SK-N-MC (cell line): ENCODE data around the gene SPINK14.

Experiments
- DNase-seq: peaks from one replicate; pipeline ENCODE4 v3.0.0-alpha.2; 2011; ENCODE audit warnings: low read depth, low spot score
- H3K27ac ChIP-seq: fragments of 200-600 bp; sonication (generic); 2 replicates; pipeline ENCODE4 v1.5.1; 2016; ENCODE audit warnings: mixed run types
- H3K36me3 ChIP-seq: fragments of 200-600 bp; sonication (generic); 2 replicates; pipeline ENCODE4 v1.6.1; 2017; ENCODE audit warnings: antibody characterized with exemption, low read length, mixed read lengths; ENCODE audit not compliant: insufficient read depth
- H3K4me3 ChIP-seq: fragments of 200-600 bp; sonication (generic); 2 replicates; pipeline ENCODE4 v1.5.1; 2016
- H3K9ac ChIP-seq: fragments of 200-600 bp; sonication (generic); 2 replicates; pipeline ENCODE4 v1.8.0; 2017; ENCODE audit warnings: mixed run types, mixed read lengths; ENCODE audit not compliant: insufficient read length
- H3K9me3 ChIP-seq: fragments of 200-600 bp; sonication (generic); 2 replicates; pipeline ENCODE4 v1.6.1; 2017; ENCODE audit warnings: low read depth, mild to moderate bottlenecking, antibody characterized with exemption, low read length, moderate library complexity, mixed read lengths
- EZH2 ChIP-seq: fragments of 200-600 bp; sonication (generic); IDR thresholded peaks from one replicate; pipeline ENCODE4 v1.6.1; 2017; ENCODE audit warnings: antibody characterized with exemption
- FOXP2 ChIP-seq: optimal IDR thresholded peaks from 2 replicates; pipeline ENCODE3; 2011; ENCODE audit warnings: mild to moderate bottlenecking, moderate library complexity; ENCODE audit not compliant: insufficient read depth; ENCODE audit errors: extremely low read length, control extremely low read depth
- POLR2AphosphoS5 ChIP-seq: IDR thresholded peaks from 2 replicates; pipeline ENCODE4 v1.6.1; 2012; ENCODE audit warnings: mild to moderate bottlenecking, low read depth, low read length, borderline replicate concordance

The SPINK14 gene, protein sequence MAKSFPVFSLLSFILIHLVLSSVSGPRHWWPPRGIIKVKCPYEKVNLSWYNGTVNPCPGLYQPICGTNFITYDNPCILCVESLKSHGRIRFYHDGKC

DNA sequence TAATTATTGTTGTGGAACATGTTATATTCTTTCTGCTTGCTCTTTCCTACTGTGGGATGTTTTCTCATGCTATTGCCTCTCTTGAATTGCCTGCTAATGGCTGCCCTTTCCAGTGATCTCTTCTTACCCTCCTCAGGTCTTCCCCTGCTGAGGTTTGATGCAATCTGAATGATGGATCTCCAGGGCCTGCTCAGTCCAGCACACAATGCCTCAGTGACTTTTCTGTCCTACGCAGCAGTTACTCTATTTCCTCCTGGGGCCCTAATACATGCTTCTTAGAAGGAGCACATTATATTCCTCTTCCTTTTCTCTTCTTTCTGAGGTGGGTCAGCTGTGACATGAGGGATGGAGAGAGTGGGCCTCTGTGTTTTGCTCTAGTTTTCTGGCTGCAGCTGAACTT lies at the start of gene SPINK14:
SPINK14 (plus strand) TSS at position 301 of the 400 bp plus-strand sequence. CDS start 1,187 bp downstream, outside the sequence.
- no peak within 1 kb of the TSS for H3K27ac ChIP-seq

DNA sequence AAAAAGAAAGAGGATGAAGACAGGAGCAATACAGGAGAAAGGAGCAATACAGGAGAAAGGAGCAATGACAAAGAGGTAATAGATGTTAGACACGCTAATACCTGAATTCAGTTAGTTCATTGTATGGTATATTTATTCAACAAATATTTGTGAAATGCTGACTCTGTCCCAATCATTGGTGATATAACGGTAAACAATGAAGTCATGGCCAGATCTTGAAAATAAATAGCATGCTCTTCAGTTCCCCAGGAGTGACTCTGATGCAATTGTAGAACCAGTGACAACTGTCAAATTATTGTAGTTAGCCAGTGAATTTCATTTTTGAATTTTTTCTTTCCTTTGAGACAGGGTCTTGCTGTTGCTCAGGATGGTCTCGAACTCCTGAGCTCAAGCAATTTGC lies 48.0 kb upstream of the SPINK14 start:
- Histone ChIP-seq H3K36me3 (no peaks in the 10 kb centered on the region), H3K4me3 (no peak overlapping the region), H3K9ac (no peak overlapping the region), H3K9me3 (no peaks in the 10 kb centered on the region), H3K27ac (no peak overlapping the region)
- TF ChIP-seq FOXP2 (no peak), EZH2 (no peak), POLR2AphosphoS5 (no peak)
- DNase-seq = no peak

More for the DNA sequence above, at the start of gene SPINK14:
- Histone ChIP-seq H3K9ac (no peak within 1 kb of the TSS), H3K4me3 (no peak within 1 kb of the TSS), H3K36me3 (no peaks in the 10 kb centered on the region), H3K9me3 (no peaks in the 10 kb centered on the region)
- TF ChIP-seq EZH2 (no peak), POLR2AphosphoS5 (no peak), FOXP2 (no peak)
- no peak for DNase-seq

DNA sequence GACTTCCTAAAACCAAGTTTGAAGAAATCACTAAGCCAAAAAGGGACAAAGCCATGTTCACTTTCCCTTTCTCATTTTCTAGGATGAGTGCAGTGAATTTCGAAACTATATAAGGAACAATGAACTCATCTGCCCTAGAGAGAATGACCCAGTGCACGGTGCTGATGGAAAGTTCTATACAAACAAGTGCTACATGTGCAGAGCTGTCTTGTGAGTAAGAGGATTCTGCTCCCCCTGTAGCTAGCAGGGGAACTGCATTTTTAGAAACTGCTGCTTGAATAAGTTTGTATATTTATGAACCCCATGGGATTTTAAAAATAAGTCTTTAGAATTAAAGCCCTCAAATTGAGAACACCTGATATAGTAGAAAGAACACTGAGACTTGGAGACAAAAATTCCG lies 42.7 kb upstream of the SPINK14 start:
- no peak for TF ChIP-seq FOXP2
- no peak for TF ChIP-seq EZH2
- no peak for TF ChIP-seq POLR2AphosphoS5
- H3K36me3 ChIP-seq = no peaks in the 10 kb centered on the region
- no peak for DNase-seq
- H3K4me3 ChIP-seq = no peak overlapping the region
- no peak overlapping the region for H3K9ac ChIP-seq
- H3K9me3 ChIP-seq = no peaks in the 10 kb centered on the region
- no peak overlapping the region for H3K27ac ChIP-seq

DNA sequence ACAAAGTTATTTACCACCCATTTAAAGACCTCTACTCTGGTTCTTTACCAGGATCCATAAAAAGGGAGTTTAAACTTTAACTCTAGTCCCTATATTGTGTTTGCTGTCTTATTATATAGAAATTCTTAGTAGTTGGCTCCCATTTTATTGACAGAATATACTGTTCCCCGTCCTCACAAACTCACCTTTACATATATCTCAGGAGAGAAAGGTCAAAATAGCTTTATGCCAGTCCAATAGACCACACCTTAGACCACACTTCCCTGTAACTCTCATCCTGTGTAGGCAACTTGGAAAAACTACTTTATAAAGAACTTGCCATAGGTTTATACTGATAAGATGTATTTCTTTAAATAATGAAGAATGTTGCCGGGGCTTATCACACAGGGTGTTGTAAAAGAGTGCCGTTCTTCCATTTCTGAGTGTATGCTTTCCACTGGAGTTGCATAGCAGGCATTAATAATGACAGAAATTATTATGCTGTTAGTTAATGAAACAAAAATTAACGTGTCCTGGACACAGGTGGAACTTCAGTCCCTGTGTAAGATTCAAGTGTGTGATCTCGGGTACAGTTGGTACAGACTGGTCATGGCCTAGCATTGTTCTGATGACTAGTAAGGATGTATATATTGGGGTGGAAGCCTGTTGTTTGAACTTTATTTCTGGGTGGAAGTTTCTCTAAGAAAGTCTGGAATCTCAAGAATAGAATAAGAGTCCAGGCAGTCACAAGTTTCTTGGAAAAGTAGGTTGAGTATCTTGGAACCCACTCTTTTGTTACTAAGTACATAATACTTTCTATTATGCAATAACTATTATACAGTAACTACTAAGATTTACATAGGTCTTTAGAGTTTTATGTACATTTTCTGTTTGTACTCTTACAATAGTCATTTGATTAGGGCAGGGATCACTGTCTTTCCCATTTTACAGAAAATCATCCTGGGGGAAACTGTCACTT lies 33.0 kb upstream of the SPINK14 start:
- Histone ChIP-seq H3K9me3 (no peaks in the 10 kb centered on the region), H3K27ac (no peak overlapping the region), H3K9ac (no peak overlapping the region), H3K4me3 (no peak overlapping the region), H3K36me3 (no peaks in the 10 kb centered on the region)
- no peak for TF ChIP-seq EZH2
- TF ChIP-seq POLR2AphosphoS5 = no peak
- no peak for TF ChIP-seq FOXP2
- DNase-seq = no peak

DNA sequence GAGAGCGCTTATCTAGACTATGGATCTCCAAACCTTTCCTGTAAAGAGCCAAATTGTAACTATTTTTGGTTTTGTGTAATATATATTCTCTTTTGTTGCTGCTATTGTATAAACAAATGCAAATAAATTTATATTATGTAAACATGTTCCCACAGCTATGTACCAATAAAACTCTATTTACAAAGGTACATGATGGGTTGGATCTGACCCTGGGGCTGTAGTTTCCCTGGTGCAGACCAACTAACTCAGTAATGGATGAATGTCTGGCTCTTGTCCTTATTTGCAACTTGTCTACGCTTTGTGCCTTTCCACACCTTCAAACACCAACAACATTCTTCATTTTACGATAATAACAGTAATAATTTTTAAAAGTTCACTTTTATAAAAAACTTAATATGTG lies 27.5 kb upstream of the SPINK14 start:
- H3K4me3 ChIP-seq = no peak overlapping the region
- H3K9ac ChIP-seq = no peak overlapping the region
- DNase-seq = no peak
- no peak for TF ChIP-seq POLR2AphosphoS5
- no peak for TF ChIP-seq EZH2
- no peak for TF ChIP-seq FOXP2
- H3K9me3 ChIP-seq = no peaks in the 10 kb centered on the region
- H3K36me3 ChIP-seq = no peaks in the 10 kb centered on the region
- H3K27ac ChIP-seq = no peak overlapping the region

DNA sequence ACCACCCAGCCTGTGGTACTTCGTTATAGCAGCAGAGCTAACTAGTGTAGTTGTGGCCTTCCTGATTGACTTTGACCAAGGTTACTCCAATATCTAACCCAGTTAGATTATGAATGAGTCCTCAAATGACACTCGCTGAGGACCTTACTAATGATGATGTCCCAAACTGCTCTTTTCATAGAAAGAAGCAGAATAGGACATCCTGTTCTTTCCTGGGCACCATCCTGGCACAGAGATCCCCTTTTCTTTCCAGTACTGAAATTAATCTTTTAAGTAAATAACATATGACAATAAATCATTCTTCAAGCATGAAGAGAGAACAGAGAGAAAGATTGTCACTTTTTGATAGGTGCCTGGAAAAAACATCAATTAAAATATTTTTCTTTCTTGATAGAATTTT lies 26.7 kb upstream of the SPINK14 start:
- no peak for TF ChIP-seq FOXP2
- TF ChIP-seq POLR2AphosphoS5 = no peak
- no peak for TF ChIP-seq EZH2
- no peak overlapping the region for H3K27ac ChIP-seq

DNA sequence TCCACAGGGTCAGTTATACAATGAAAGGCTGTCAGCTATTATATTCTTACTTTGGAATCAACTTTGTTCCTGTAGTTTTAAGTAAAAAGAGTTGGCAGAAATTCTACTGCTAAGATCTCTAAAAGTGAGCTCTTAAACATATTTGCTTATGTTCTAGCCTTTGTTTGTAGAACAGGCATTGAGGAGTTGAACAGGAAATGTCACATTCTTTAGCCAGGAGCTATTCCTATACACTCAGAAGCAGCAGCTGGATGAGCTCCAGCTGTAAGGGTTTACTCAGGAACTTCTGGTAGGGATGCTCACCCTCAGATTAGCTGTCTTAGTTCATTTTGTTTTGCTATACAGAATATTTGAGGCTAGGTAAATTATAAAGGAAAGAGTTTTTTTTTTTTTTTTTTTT lies 22.4 kb upstream of the SPINK14 start:
- Histone ChIP-seq H3K4me3 (no peak overlapping the region), H3K27ac (no peak overlapping the region), H3K9ac (no peak overlapping the region), H3K9me3 (no peaks in the 10 kb centered on the region), H3K36me3 (no peaks in the 10 kb centered on the region)
- TF ChIP-seq EZH2 (no peak), POLR2AphosphoS5 (no peak), FOXP2 (no peak)
- no peak for DNase-seq

More for the DNA sequence above, 26.7 kb upstream of the SPINK14 start:
- Histone ChIP-seq H3K9me3 (no peaks in the 10 kb centered on the region), H3K4me3 (no peak overlapping the region), H3K36me3 (no peaks in the 10 kb centered on the region), H3K9ac (no peak overlapping the region)
- no peak for DNase-seq

DNA sequence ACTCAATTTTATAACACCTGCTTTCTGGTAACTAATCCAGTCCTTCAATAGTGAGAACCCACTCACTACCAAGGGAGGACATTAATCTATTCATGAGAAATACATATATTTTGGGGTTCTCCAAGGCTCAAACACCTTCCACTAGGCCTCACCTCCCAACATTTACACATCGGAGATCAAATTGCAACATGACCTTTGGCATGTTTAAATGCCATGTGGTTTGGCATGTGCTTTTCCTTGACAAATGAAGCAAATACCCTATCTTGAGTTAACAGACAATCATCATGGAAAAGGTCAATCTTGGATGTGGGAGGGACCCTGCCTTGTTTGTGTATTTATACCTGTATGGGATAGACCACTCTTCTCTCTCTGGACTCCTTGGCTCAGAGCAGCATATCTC lies 21.9 kb upstream of the SPINK14 start:
- Histone ChIP-seq H3K36me3 (no peaks in the 10 kb centered on the region), H3K9ac (no peak overlapping the region), H3K27ac (no peak overlapping the region)

DNA sequence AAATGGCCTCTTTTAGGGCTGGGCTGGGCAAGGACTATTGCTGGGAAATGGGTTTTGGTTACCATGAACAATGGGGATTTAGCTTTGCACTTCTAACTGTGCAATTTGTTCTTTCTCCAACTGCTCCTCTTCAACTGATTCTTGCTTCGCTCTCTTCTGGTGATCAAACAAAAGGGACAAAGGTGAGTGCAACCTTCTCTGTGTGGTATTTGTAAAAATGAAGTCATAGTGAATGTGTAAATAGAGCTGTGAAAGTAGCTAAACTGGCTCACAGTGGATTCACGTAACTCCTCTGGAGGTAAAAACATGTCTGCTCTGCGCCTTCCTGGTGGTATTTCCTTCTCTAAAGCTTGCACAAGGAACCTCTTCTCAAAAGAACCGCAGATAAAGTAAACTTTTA lies 20.9 kb upstream of the SPINK14 start:
- no peaks in the 10 kb centered on the region for H3K9me3 ChIP-seq
- no peak for DNase-seq
- H3K27ac ChIP-seq = no peak overlapping the region
- H3K4me3 ChIP-seq = no peak overlapping the region
- no peak for TF ChIP-seq POLR2AphosphoS5
- TF ChIP-seq FOXP2 = no peak
- no peak for TF ChIP-seq EZH2
- no peak overlapping the region for H3K9ac ChIP-seq
- H3K36me3 ChIP-seq = no peaks in the 10 kb centered on the region

More for the DNA sequence above, 21.9 kb upstream of the SPINK14 start:
- Histone ChIP-seq H3K4me3 (no peak overlapping the region), H3K9me3 (no peaks in the 10 kb centered on the region)
- no peak for DNase-seq
- no peak for TF ChIP-seq POLR2AphosphoS5
- no peak for TF ChIP-seq EZH2
- TF ChIP-seq FOXP2 = no peak
